ENCODE results near the gene CARMIL1. TPM values are rescaled to one million over a fixed set of nuclear protein-coding genes. Genes with fewer than 3 reads are reported as not detected.

The CARMIL1 gene
- total RNA-seq, 1 experiment from 2014 or later = 25.9 TPM

DNA sequence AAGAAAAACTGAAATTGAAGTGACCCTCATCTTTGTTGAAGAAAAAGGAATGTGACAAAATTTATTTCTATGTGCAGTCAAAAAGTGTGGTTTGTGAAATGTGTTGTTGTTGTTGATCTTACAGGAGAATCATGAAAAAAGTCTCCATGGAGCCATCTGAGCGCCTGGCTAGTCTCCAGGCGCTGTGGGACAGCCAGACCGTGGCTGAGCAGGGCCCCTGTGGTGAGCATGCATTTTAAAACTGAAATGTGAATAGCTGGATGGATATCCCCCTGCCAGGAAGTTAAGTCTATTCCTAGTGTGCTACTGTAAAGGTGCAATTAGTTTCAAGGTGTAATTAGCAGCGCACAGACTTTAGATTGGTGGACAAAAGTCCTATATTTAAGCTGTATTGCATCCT, 170.6 kb downstream of the CARMIL1 start:
- no peaks in the 10 kb centered on the region for H3K9me3 ChIP-seq
- H3K4me1 Mint-ChIP-seq (ENCODE audit: low read depth, unreplicated experiment) = no peaks in the 10 kb centered on the region
- H3K4me3 Mint-ChIP-seq (ENCODE audit: unreplicated experiment) = no peak overlapping the region
- no TSS peak for BruUV-seq (replicated peaks)
- DNase-seq = no peak
- H3K36me3 Mint-ChIP-seq (ENCODE audit: insufficient read depth, unreplicated experiment) = no peaks in the 10 kb centered on the region
- intact Hi-C loops (cut with micrococcal nuclease; ENCODE audit: unreplicated experiment) = no loop called here
- TF ChIP-seq, protein P1, sequence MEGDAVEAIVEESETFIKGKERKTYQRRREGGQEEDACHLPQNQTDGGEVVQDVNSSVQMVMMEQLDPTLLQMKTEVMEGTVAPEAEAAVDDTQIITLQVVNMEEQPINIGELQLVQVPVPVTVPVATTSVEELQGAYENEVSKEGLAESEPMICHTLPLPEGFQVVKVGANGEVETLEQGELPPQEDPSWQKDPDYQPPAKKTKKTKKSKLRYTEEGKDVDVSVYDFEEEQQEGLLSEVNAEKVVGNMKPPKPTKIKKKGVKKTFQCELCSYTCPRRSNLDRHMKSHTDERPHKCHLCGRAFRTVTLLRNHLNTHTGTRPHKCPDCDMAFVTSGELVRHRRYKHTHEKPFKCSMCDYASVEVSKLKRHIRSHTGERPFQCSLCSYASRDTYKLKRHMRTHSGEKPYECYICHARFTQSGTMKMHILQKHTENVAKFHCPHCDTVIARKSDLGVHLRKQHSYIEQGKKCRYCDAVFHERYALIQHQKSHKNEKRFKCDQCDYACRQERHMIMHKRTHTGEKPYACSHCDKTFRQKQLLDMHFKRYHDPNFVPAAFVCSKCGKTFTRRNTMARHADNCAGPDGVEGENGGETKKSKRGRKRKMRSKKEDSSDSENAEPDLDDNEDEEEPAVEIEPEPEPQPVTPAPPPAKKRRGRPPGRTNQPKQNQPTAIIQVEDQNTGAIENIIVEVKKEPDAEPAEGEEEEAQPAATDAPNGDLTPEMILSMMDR (IDR thresholded peaks at IDR 0.05; ENCODE audit: insufficient read depth in 1 of 2, low read depth in 1 of 2, low read length in 1 of 2, severe bottlenecking in 1 of 2, unreplicated experiment in 1 of 2) = no peak
- ChIA-PET CTCF (no interaction called here), POLR2A (no interaction called here)
- H3K9me3 Mint-ChIP-seq (ENCODE audit: unreplicated experiment) = peaks cover 7% of the 10 kb centered on the region
- 0 out of 2 replicates have a peak, but pooled peaks cover 5% of the 10 kb centered on the region for H3K4me1 ChIP-seq
- no peak overlapping the region for H3K27ac Mint-ChIP-seq (ENCODE audit: unreplicated experiment)
- H3K36me3 ChIP-seq (ENCODE audit: control insufficient read depth, insufficient read depth, low read length) = no peaks in the 10 kb centered on the region
- no peaks in the 10 kb centered on the region for H3K27me3 ChIP-seq (replicated peaks; ENCODE audit: control insufficient read depth, insufficient read depth, low read length)
- no peaks in the 10 kb centered on the region for H3K27me3 Mint-ChIP-seq (ENCODE audit: insufficient read depth, unreplicated experiment)
- H3K4me3 ChIP-seq (ENCODE audit: low read depth, low read length) = no peak overlapping the region

DNA sequence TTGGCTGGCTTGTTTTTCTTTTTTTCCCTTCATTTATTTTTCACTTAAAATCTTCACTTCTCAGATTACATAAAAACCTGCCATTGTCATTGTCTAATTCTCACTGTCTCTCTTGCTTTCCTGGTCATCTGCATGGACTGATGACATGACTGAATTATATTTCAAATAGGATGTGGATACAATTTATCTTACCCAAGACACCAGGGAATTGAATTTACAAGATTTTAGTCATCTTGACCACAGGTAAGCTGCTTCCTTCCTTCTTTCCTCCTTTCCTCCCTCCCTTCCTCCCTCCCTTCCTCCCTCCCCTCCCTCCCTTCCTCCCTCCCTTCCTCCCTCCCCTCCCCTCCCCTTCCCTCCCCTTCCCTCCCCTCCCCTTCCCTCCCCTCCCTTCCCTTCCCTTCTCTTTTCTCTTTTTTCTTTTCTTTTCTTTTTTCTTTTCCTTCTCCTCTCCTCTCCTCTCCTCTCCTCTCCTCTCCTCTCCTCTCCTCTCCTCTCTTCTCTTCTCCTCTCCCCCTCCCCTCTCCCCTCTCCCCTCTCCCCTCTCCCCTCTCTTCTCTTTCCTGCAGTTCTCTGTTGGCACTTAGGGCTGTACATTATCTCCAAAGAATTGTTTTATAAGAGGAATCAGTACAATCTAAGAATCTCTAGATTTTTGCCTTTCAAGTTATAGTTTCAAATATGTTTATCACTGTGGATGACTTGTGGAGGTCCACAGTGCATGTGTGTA, 171.5 kb downstream of the CARMIL1 start:
- Mint-ChIP-seq H3K36me3 (ENCODE audit: insufficient read depth, unreplicated experiment) (no peaks in the 10 kb centered on the region), H3K4me3 (ENCODE audit: unreplicated experiment) (no peak overlapping the region), H3K27ac (ENCODE audit: unreplicated experiment) (no peak overlapping the region), H3K4me1 (ENCODE audit: low read depth, unreplicated experiment) (no peaks in the 10 kb centered on the region), H3K27me3 (ENCODE audit: insufficient read depth, unreplicated experiment) (no peaks in the 10 kb centered on the region), H3K9me3 (ENCODE audit: unreplicated experiment) (peaks cover 7% of the 10 kb centered on the region)
- H3K27me3 ChIP-seq (replicated peaks; ENCODE audit: control insufficient read depth, insufficient read depth, low read length) = no peaks in the 10 kb centered on the region
- no peaks in the 10 kb centered on the region for H3K9me3 ChIP-seq
- TF ChIP-seq, protein P1 (IDR thresholded peaks at IDR 0.05; ENCODE audit: insufficient read depth in 1 of 2, low read depth in 1 of 2, low read length in 1 of 2, severe bottlenecking in 1 of 2, unreplicated experiment in 1 of 2) = no peak
- H3K4me3 ChIP-seq (ENCODE audit: low read depth, low read length) = no peak overlapping the region
- POLR2A ChIA-PET = no interaction called here
- intact Hi-C loops (cut with micrococcal nuclease; ENCODE audit: unreplicated experiment) = no loop called here
- DNase-seq = no peak
- BruUV-seq (replicated peaks) = no TSS peak
- H3K4me1 ChIP-seq = 0 out of 2 replicates have a peak, but pooled peaks cover 5% of the 10 kb centered on the region
- CTCF ChIA-PET = no interaction called here
- no peaks in the 10 kb centered on the region for H3K36me3 ChIP-seq (ENCODE audit: control insufficient read depth, insufficient read depth, low read length)

DNA sequence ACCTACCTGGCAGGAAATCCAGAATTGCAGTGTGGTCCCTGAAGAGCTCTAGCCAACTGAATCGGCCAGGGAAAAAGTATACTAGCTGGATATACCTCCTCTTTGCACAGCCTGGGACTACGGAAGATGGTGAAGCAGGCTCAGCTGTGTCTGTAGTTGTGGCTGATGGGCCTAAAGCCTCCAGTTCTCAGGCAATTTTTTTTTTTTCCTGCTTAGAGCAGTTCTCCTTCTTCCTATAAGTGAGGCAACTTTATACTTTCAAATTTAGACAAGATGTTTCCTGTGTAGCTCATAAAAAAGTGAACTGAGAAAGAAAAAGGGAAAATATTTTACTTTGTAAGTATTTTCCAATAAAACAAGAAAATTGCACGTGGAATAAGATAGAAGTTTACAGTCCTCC, 172.9 kb downstream of the CARMIL1 start:
- no peaks in the 10 kb centered on the region for H3K4me1 Mint-ChIP-seq (ENCODE audit: low read depth, unreplicated experiment)

More for the DNA sequence above, 172.9 kb downstream of the CARMIL1 start:
- Histone ChIP-seq H3K27me3 (replicated peaks; ENCODE audit: control insufficient read depth, insufficient read depth, low read length) (no peaks in the 10 kb centered on the region), H3K36me3 (ENCODE audit: control insufficient read depth, insufficient read depth, low read length) (no peaks in the 10 kb centered on the region), H3K9me3 (no peaks in the 10 kb centered on the region), H3K4me1 (0 out of 2 replicates have a peak, but pooled peaks cover 5% of the 10 kb centered on the region), H3K4me3 (ENCODE audit: low read depth, low read length) (no peak overlapping the region)
- TF ChIP-seq, protein P1 (IDR thresholded peaks at IDR 0.05; ENCODE audit: insufficient read depth in 1 of 2, low read depth in 1 of 2, low read length in 1 of 2, severe bottlenecking in 1 of 2, unreplicated experiment in 1 of 2) = no peak
- ChIA-PET POLR2A (interaction anchor here (0.6 kb wide), 1 partner anchor 22 kb away, joined by 3 read pairs; no protein-coding TSS in a partner anchor), CTCF (no interaction called here)
- no peak overlapping the region for H3K4me3 Mint-ChIP-seq (ENCODE audit: unreplicated experiment)
- DNase-seq = no peak
- H3K9me3 Mint-ChIP-seq (ENCODE audit: unreplicated experiment) = no peaks in the 10 kb centered on the region
- no peak overlapping the region for H3K27ac Mint-ChIP-seq (ENCODE audit: unreplicated experiment)
- no peaks in the 10 kb centered on the region for H3K36me3 Mint-ChIP-seq (ENCODE audit: insufficient read depth, unreplicated experiment)
- H3K27me3 Mint-ChIP-seq (ENCODE audit: insufficient read depth, unreplicated experiment) = no peaks in the 10 kb centered on the region
- BruUV-seq (replicated peaks) = no TSS peak
- intact Hi-C loops (cut with micrococcal nuclease; ENCODE audit: unreplicated experiment) = no loop called here

Data from Caco-2 (cell line).